SK-N-SH (cell line): Measurements from ENCODE around the gene TMX2. TPM values are rescaled to one million over a fixed set of nuclear protein-coding genes. Genes with fewer than 3 reads are reported as not detected.

ENCODE experiments used
- CTCF ChIA-PET: fragments of 300-600, 350-600 bp; formaldehyde crosslinking; extraction: SDS; loops from one replicate; lab custom pipeline; 2021; lab: Yijun Ruan, JAX
- POLR2A ChIA-PET: fragments of 350-600 bp; sonication (Branson Sonifier 250); formaldehyde crosslinking; extraction: SDS; loops from one replicate; lab custom pipeline; 2020; ENCODE audit warnings: antibody characterized with exemption, inconsistent platforms; lab: Yijun Ruan, JAX
- DNase-seq: peaks from one replicate; pipeline ENCODE4 v3.0.0; 2012
- H2AFZ ChIP-seq: fragments of 200-600 bp; sonication (generic); 2 replicates; pipeline ENCODE4 v1.8.1; 2016; ENCODE audit warnings: antibody characterized with exemption, mild to moderate bottlenecking, low read depth
- H3F3A ChIP-seq: fragments of 200-600 bp; sonication (generic); replicated peaks from 2 replicates; pipeline ENCODE3; 2016; ENCODE audit warnings: antibody characterized with exemption, mild to moderate bottlenecking; ENCODE audit not compliant: insufficient read depth
- H3K27ac ChIP-seq, 2 experiments: fragments of 200-500 bp in 1 of 2; fragments of 200-600 bp in 1 of 2; sonication (Bioruptor generic) in 1 of 2; sonication (generic), shearing (Covaris generic) in 1 of 2; 2 replicates each; pipeline versions ENCODE4 v1.5.1 to v1.6.1; 2014 to 2016; ENCODE audit warnings: low read depth in 2 of 2, inconsistent platforms in 1 of 2, low read length in 1 of 2, mild to moderate bottlenecking in 1 of 2, mixed read lengths in 1 of 2
- H3K27me3 ChIP-seq: fragments of 200-600 bp; sonication (generic), shearing (Covaris generic); 2 replicates; pipeline ENCODE4 v1.6.1; 2016; ENCODE audit warnings: mixed run types; ENCODE audit not compliant: insufficient read depth
- H3K36me3 ChIP-seq, 2 experiments: fragments of 200-500 bp in 1 of 2; fragments of 200-600 bp in 1 of 2; sonication (Bioruptor generic) in 1 of 2; sonication (generic) in 1 of 2; replicated peaks in 1 of 2; 2 replicates each; pipeline versions ENCODE3 to v1.5.1; 2014 to 2016; ENCODE audit warnings: low read length in 1 of 2, mild to moderate bottlenecking in 1 of 2; ENCODE audit not compliant: insufficient read depth in 2 of 2, control insufficient read depth in 1 of 2
- H3K4me1 ChIP-seq, 2 experiments: fragments of 200-500 bp in 1 of 2; fragments of 200-600 bp in 1 of 2; sonication (Bioruptor generic) in 1 of 2; sonication (generic), shearing (Covaris generic) in 1 of 2; 2 replicates each; pipeline versions ENCODE4 v1.5.1 to v1.6.1; 2014 to 2016; ENCODE audit warnings: low read depth in 1 of 2, low read length in 1 of 2, mixed run types in 1 of 2; ENCODE audit not compliant: insufficient read depth in 2 of 2, control insufficient read depth in 1 of 2
- H3K4me2 ChIP-seq: fragments of 200-600 bp; sonication (generic), shearing (Covaris generic); 2 replicates; pipeline ENCODE4 v1.6.1; 2017; ENCODE audit warnings: mixed run types
- H3K4me3 ChIP-seq, 2 experiments: fragments of 200-500 bp in 1 of 2; fragments of 200-600 bp in 1 of 2; sonication (Bioruptor generic) in 1 of 2; sonication (generic), shearing (Covaris generic) in 1 of 2; 2 replicates each; pipeline versions ENCODE4 v1.5.1 to v1.8.1; 2014 to 2016; ENCODE audit warnings: low read depth in 2 of 2, inconsistent platforms in 1 of 2, low read length in 1 of 2, mild to moderate bottlenecking in 1 of 2, mixed read lengths in 1 of 2, moderate library complexity in 1 of 2
- H3K79me2 ChIP-seq: fragments of 200-600 bp; sonication (generic); 2 replicates; pipeline ENCODE4 v1.8.1; 2017; ENCODE audit warnings: mild to moderate bottlenecking; ENCODE audit not compliant: insufficient read depth
- H3K9ac ChIP-seq: fragments of 200-600 bp; sonication (generic); 2 replicates; pipeline ENCODE4 v1.6.1; 2017; ENCODE audit warnings: mixed run types
- H3K9me2 ChIP-seq: fragments of 200-600 bp; sonication (generic); 2 replicates; pipeline ENCODE4 v1.6.1; 2017; ENCODE audit warnings: mixed run types
- H3K9me3 ChIP-seq: fragments of 200-600 bp; sonication (generic); 2 replicates; pipeline ENCODE4 v1.6.1; 2017; ENCODE audit warnings: mixed run types, mild to moderate bottlenecking, moderate library complexity
- H4K20me1 ChIP-seq: fragments of 200-600 bp; sonication (generic); 2 replicates; pipeline ENCODE4 v1.6.1; 2017; ENCODE audit warnings: mild to moderate bottlenecking, mixed run types; ENCODE audit not compliant: insufficient read depth
- ELF1 ChIP-seq: IDR thresholded peaks from 2 replicates; pipeline ENCODE4 v1.4.0; 2012
- EP300 ChIP-seq, 2 experiments: IDR thresholded peaks; 2 replicates each; pipeline versions ENCODE4 v1.4.0 to v1.6.1; 2012; ENCODE audit warnings: borderline replicate concordance in 1 of 2, low read depth in 1 of 2, low read length in 1 of 2
- FOSL2 ChIP-seq: IDR thresholded peaks from 2 replicates; pipeline ENCODE4 v1.4.0; 2012; ENCODE audit warnings: low read depth, mild to moderate bottlenecking, moderate library complexity, borderline replicate concordance
- FOXM1 ChIP-seq: IDR thresholded peaks from 2 replicates; pipeline ENCODE4 v1.4.0; 2012; ENCODE audit warnings: low read depth, mild to moderate bottlenecking
- GATA2 ChIP-seq: sonication (generic); formaldehyde crosslinking; IDR thresholded peaks from 2 replicates; pipeline ENCODE4 v1.5.0; 2020; ENCODE audit warnings: mild to moderate bottlenecking, missing genetic modification reagents
- MAX ChIP-seq: IDR thresholded peaks from 2 replicates; pipeline ENCODE4 v1.4.0; 2012; ENCODE audit warnings: low read depth
- MXI1 ChIP-seq: IDR thresholded peaks from 2 replicates; pipeline ENCODE4 v1.6.1; 2012; ENCODE audit warnings: mild to moderate bottlenecking, low read depth, low read length, improper control_type of control experiment
- NFIC ChIP-seq: IDR thresholded peaks from 2 replicates; pipeline ENCODE4 v1.4.0; 2012; ENCODE audit warnings: borderline replicate concordance
- NRF1 ChIP-seq: IDR thresholded peaks from 2 replicates; pipeline ENCODE4 v1.6.1; 2012; ENCODE audit warnings: low read depth, mild to moderate bottlenecking, low read length
- POLR2AphosphoS5 ChIP-seq: IDR thresholded peaks from 2 replicates; pipeline ENCODE4 v1.6.1; 2012; ENCODE audit warnings: low read depth, low read length
- RCOR1 ChIP-seq: fragments of 150-350 bp; IDR thresholded peaks from 2 replicates; pipeline ENCODE4 v1.6.1; 2017; ENCODE audit warnings: antibody characterized with exemption, low read length
- RFX5 ChIP-seq: IDR thresholded peaks from 2 replicates; pipeline ENCODE4 v1.6.1; 2012; ENCODE audit warnings: mild to moderate bottlenecking, improper control_type of control experiment, low read length
- RXRA ChIP-seq: IDR thresholded peaks from 2 replicates; pipeline ENCODE4 v1.4.0; 2012; ENCODE audit warnings: low read depth, mild to moderate bottlenecking, borderline replicate concordance
- SIN3A ChIP-seq: IDR thresholded peaks from 2 replicates; pipeline ENCODE4 v1.6.1; 2012; ENCODE audit warnings: low read depth, mild to moderate bottlenecking, low read length, moderate library complexity, borderline replicate concordance
- TAF1 ChIP-seq: IDR thresholded peaks from 2 replicates; pipeline ENCODE4 v1.6.1; 2012; ENCODE audit warnings: low read depth, mild to moderate bottlenecking, low read length, moderate library complexity, borderline replicate concordance
- TCF12 ChIP-seq: IDR thresholded peaks from 2 replicates; pipeline ENCODE4 v1.4.0; 2012
- TEAD4 ChIP-seq: IDR thresholded peaks from 2 replicates; pipeline ENCODE4 v1.4.0; 2012; ENCODE audit warnings: mild to moderate bottlenecking, borderline replicate concordance; ENCODE audit not compliant: insufficient read depth
- WGBS: methylation state at CpG from one replicate; pipeline ENCODE4 v1.1.6; 2017; ENCODE audit warnings: low lambda C conversion rate; 5-methylcytosine and 5-hydroxymethylcytosine counted together
- polyA plus RNA-seq, 3 experiments: library from polyadenylated mRNA; depleted of rRNA; stranded (reverse); fragments of >200 nt; gene quantifications; 2 replicates each; pipeline ENCODE4 v1.2.3, GENCODE V29; 2012
- TF ChIP-seq, protein P1 (sequence below): IDR thresholded peaks from 2 replicates; pipeline ENCODE4 v1.6.1; 2012; ENCODE audit warnings: mild to moderate bottlenecking, low read depth, low read length, moderate library complexity
- TF ChIP-seq, protein P2 (sequence below): IDR thresholded peaks from 2 replicates; pipeline ENCODE4; 2012

The TMX2 gene
- polyA plus RNA-seq, 1 of the 3 experiments (the other 2 are of a cell fraction): 88.6 TPM

- ChIA-PET CTCF (interaction anchor here (0.9 to 7.6 kb wide), 7 partner anchors 14 to 321 kb away, joined by 3 to 43 read pairs (median 4); partner anchors contain the start of genes BTBD18 and CTNND1), POLR2A (interaction anchor here (0.7 to 1.5 kb wide), 4 partner anchors 16 to 22 kb away, joined by 3 to 6 read pairs (median 3); partner anchors contain the start of gene CTNND1)
- no peak overlapping the region; the same call in 1 of the 2 replicates for H2AFZ ChIP-seq
- peaks cover 16% of the 10 kb centered on the region for H3F3A ChIP-seq
- H3K9ac ChIP-seq: peak overlapping the region; percentile 59
- H3K27me3 ChIP-seq: no peaks in the 10 kb centered on the region
- peak overlapping the region; percentile 76 for H3K4me2 ChIP-seq
- H3K4me3 ChIP-seq: peak overlapping the region; percentile 19 to 43
- H3K27ac ChIP-seq: peak overlapping the region; percentile 89 to 92
- DNase-seq: peak; percentile 83
- H3K36me3 ChIP-seq: peaks cover 0 to 4% of the 10 kb centered on the region in 2 experiments
- H3K4me1 ChIP-seq: peaks cover 35 to 53% of the 10 kb centered on the region in 2 experiments
- H3K9me2 ChIP-seq: no peaks in the 10 kb centered on the region
- H3K9me3 ChIP-seq: no peaks in the 10 kb centered on the region
- peak in 1 of 2 experiments; percentile 52; a peak in 3 of 4 replicates for TF ChIP-seq EP300 (IDR thresholded peaks at IDR 0.05; ENCODE audit: borderline replicate concordance in 1 of 2, low read depth in 1 of 2, low read length in 1 of 2)
- peak; percentile 95 for TF ChIP-seq NFIC
- TF ChIP-seq RCOR1: peak; percentile 99
- no peak for TF ChIP-seq NRF1
- no peak for TF ChIP-seq GATA2 (CRISPR knock-in tag)
- peak; percentile 75 for TF ChIP-seq MAX
- peak; percentile 71; the same call in 1 of the 2 replicates for TF ChIP-seq RXRA
- TF ChIP-seq ELF1: peak; percentile 52; the same call in 1 of the 2 replicates
- peak; percentile 70; the same call in 1 of the 2 replicates for TF ChIP-seq RFX5
- TF ChIP-seq FOSL2: no peak; the same call in 1 of the 2 replicates
- TF ChIP-seq, protein P1, sequence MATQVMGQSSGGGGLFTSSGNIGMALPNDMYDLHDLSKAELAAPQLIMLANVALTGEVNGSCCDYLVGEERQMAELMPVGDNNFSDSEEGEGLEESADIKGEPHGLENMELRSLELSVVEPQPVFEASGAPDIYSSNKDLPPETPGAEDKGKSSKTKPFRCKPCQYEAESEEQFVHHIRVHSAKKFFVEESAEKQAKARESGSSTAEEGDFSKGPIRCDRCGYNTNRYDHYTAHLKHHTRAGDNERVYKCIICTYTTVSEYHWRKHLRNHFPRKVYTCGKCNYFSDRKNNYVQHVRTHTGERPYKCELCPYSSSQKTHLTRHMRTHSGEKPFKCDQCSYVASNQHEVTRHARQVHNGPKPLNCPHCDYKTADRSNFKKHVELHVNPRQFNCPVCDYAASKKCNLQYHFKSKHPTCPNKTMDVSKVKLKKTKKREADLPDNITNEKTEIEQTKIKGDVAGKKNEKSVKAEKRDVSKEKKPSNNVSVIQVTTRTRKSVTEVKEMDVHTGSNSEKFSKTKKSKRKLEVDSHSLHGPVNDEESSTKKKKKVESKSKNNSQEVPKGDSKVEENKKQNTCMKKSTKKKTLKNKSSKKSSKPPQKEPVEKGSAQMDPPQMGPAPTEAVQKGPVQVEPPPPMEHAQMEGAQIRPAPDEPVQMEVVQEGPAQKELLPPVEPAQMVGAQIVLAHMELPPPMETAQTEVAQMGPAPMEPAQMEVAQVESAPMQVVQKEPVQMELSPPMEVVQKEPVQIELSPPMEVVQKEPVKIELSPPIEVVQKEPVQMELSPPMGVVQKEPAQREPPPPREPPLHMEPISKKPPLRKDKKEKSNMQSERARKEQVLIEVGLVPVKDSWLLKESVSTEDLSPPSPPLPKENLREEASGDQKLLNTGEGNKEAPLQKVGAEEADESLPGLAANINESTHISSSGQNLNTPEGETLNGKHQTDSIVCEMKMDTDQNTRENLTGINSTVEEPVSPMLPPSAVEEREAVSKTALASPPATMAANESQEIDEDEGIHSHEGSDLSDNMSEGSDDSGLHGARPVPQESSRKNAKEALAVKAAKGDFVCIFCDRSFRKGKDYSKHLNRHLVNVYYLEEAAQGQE: 0 out of 2 replicates have a peak, but pooled peaks have one; percentile 47
- TF ChIP-seq POLR2AphosphoS5: peak; percentile 47
- no peak for TF ChIP-seq FOXM1
- TF ChIP-seq TEAD4: peak; percentile 82; the same call in 1 of the 2 replicates
- TF ChIP-seq MXI1: peak; percentile 42
- TF ChIP-seq TCF12: peak; percentile 71
- peak; percentile 67; the same call in 1 of the 2 replicates for TF ChIP-seq SIN3A
- no peak; the same call in 1 of the 2 replicates for TF ChIP-seq TAF1
- TF ChIP-seq, protein P2, sequence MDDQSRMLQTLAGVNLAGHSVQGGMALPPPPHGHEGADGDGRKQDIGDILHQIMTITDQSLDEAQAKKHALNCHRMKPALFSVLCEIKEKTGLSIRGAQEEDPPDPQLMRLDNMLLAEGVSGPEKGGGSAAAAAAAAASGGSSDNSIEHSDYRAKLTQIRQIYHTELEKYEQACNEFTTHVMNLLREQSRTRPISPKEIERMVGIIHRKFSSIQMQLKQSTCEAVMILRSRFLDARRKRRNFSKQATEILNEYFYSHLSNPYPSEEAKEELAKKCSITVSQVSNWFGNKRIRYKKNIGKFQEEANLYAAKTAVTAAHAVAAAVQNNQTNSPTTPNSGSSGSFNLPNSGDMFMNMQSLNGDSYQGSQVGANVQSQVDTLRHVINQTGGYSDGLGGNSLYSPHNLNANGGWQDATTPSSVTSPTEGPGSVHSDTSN: peak; percentile 44; the same call in 1 of the 2 replicates
- H4K20me1 ChIP-seq: peaks cover 59% of the 10 kb centered on the region
- 8% methylated on average over 6 of the region's 6 CpGs for WGBS
- peaks cover 95% of the 10 kb centered on the region for H3K79me2 ChIP-seq
These were observed 66.1 kb downstream of the TMX2 start for GRCh38 chr11:57778318-57779037.
